ENCODE results near the gene EGFR.

DNA sequence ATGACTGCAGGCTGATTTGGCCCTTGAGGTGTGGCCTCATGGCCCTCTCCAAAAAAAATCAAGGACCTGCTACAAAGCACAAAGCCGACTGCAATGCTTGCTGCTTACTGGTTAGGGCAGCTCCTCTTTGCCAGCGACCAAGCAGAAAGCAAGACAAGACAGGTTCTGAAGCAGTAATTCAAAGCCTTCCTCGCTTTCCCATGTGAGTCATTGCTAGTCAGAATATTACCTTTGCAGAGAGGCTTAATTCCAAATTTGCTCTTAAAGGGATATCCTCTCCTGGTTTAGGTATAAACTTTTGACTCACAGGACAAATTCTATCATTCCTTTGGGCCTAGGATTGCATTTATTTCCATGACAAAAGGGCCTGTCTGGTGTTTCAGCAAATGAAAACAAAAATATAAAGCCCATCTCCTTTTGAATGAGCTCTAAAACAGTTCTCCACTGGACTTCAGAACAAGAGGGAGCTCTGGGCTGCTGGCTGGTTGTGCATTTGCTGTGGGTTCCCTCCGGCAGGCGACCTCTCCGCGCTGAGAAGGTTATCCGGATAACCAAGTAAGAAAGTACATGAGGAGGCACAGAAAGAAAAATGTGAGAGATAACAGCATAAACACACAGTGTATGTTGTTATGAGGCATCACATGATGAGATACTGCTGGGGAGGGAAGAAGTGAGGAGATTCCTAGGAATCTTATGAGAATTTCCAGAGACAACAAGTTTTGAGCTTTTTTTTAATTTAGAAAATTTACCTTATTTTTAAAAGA is 90.8 kb downstream of the EGFR start:
- TF ChIP-seq, protein P1, sequence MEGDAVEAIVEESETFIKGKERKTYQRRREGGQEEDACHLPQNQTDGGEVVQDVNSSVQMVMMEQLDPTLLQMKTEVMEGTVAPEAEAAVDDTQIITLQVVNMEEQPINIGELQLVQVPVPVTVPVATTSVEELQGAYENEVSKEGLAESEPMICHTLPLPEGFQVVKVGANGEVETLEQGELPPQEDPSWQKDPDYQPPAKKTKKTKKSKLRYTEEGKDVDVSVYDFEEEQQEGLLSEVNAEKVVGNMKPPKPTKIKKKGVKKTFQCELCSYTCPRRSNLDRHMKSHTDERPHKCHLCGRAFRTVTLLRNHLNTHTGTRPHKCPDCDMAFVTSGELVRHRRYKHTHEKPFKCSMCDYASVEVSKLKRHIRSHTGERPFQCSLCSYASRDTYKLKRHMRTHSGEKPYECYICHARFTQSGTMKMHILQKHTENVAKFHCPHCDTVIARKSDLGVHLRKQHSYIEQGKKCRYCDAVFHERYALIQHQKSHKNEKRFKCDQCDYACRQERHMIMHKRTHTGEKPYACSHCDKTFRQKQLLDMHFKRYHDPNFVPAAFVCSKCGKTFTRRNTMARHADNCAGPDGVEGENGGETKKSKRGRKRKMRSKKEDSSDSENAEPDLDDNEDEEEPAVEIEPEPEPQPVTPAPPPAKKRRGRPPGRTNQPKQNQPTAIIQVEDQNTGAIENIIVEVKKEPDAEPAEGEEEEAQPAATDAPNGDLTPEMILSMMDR (conservative IDR thresholded peaks at IDR 0.05) = no peak
- TF ChIP-seq ZFX (IDR thresholded peaks at IDR 0.05) = no peak

All from C4-2B (cell line).